ENCODE measurements around the gene RANBP10. TPM values are rescaled to one million over a fixed set of nuclear protein-coding genes. Genes with fewer than 3 reads are reported as not detected.

The RANBP10 gene
- total and polyA plus RNA-seq, 2 donors (not counting 3 experiments of a cell fraction or from before 2014, with no cell fraction given), result 25.6 to 28.8 TPM

DNA sequence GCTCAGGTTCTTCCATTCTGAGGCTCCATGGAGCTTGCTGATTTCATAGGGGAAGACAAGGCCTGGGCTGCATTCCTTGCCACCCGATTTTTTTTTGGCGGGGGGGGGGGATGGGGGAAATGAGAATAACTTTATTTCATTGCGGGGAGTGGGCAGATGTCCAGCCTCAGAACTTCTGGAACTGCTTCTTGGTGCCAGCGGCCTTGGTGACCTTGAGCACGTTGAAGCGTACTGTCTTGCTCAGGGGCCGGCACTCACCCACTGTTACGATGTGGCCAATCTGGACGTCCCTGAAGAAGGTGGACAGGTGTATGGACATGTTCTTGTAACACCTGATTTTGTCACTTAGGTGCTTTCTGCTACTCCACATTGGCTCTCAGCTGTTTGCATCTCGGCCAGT lies 49.4 kb upstream of the RANBP10 start:
- H3K27ac ChIP-seq (ENCODE audit: insufficient read depth, low read depth, low read length), result no peak overlapping the region
- FAIRE-seq, result no peak
- H2AFZ ChIP-seq (ENCODE audit: low read depth, low read length), result no peak overlapping the region
- peaks cover 0 to 6% of the 10 kb centered on the region in 2 experiments for H3K36me3 ChIP-seq (ENCODE audit: control insufficient read depth in 2 of 2, extremely low read depth in 1 of 2, insufficient read depth in 2 of 2, low read length in 2 of 2)
- no peak for DNase-seq (ENCODE audit: low read depth, low spot score)
- POLR2A ChIA-PET, result interaction anchor here (0.5 kb wide), 1 partner anchor 343 kb away, joined by 3 read pairs; no protein-coding TSS in a partner anchor
- TF ChIP-seq, protein P1, sequence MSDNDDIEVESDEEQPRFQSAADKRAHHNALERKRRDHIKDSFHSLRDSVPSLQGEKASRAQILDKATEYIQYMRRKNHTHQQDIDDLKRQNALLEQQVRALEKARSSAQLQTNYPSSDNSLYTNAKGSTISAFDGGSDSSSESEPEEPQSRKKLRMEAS (IDR thresholded peaks at IDR 0.05; ENCODE audit: insufficient read depth, insufficient read length), result no peak
- TF ChIP-seq GATA2 (IDR thresholded peaks at IDR 0.05; ENCODE audit: insufficient read depth, insufficient read length, low read depth, low read length) (no peak), POLR2AphosphoS5 (IDR thresholded peaks at IDR 0.05; ENCODE audit: insufficient read depth, low read depth, low read length) (no peak), JUN (IDR thresholded peaks at IDR 0.05; ENCODE audit: borderline replicate concordance, insufficient read depth, insufficient read length, low read depth) (no peak), FOS (IDR thresholded peaks at IDR 0.05; ENCODE audit: borderline replicate concordance, insufficient read depth, low read length) (no peak), MYC (IDR thresholded peaks at IDR 0.05; ENCODE audit: low read depth, low read length) (no peak), EZH2 (IDR thresholded peaks at IDR 0.05; ENCODE audit: borderline replicate concordance, low read depth, low read length, severe bottlenecking) (no peak), POLR2A (IDR thresholded peaks at IDR 0.05; ENCODE audit: low read depth, low read length) (no peak)
- TF ChIP-seq, protein P2, sequence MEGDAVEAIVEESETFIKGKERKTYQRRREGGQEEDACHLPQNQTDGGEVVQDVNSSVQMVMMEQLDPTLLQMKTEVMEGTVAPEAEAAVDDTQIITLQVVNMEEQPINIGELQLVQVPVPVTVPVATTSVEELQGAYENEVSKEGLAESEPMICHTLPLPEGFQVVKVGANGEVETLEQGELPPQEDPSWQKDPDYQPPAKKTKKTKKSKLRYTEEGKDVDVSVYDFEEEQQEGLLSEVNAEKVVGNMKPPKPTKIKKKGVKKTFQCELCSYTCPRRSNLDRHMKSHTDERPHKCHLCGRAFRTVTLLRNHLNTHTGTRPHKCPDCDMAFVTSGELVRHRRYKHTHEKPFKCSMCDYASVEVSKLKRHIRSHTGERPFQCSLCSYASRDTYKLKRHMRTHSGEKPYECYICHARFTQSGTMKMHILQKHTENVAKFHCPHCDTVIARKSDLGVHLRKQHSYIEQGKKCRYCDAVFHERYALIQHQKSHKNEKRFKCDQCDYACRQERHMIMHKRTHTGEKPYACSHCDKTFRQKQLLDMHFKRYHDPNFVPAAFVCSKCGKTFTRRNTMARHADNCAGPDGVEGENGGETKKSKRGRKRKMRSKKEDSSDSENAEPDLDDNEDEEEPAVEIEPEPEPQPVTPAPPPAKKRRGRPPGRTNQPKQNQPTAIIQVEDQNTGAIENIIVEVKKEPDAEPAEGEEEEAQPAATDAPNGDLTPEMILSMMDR (IDR thresholded peaks at IDR 0.05; ENCODE audit: extremely low read depth in 1 of 2, insufficient read depth in 1 of 2, low read depth in 1 of 2, low read length in 2 of 2), result no peak
- H3K9me1 ChIP-seq (replicated peaks; ENCODE audit: control insufficient read depth, extremely low read depth, insufficient read depth, low read length), result no peaks in the 10 kb centered on the region
- intact Hi-C loops (cut with micrococcal nuclease), result no loop called here
- dilution Hi-C loops (cut with MboI; ENCODE audit: extremely low pct_ligation_motif_present, low sequenced_read_pairs), result no loop called here
- no peaks in the 10 kb centered on the region for H3K27me3 ChIP-seq (ENCODE audit: control insufficient read depth in 2 of 2, insufficient read depth in 2 of 2, low read length in 2 of 2)
- no peak overlapping the region for H3K4me3 ChIP-seq (replicated peaks in 1 of 3; ENCODE audit: insufficient read depth in 1 of 3, low read depth in 1 of 3, low read length in 3 of 3)
- no TSS peak for BruUV-seq (replicated peaks)
- no peaks in the 10 kb centered on the region for H4K20me1 ChIP-seq (replicated peaks; ENCODE audit: control insufficient read depth, extremely low read depth, insufficient read depth, low read length)
- H3K79me2 ChIP-seq (ENCODE audit: control insufficient read depth, insufficient read depth, low read length), result peaks cover 92% of the 10 kb centered on the region
- CTCF ChIA-PET, result interaction anchor here (0.6 to 3.3 kb wide), 7 partner anchors 12 to 185 kb away, joined by 3 to 12 read pairs (median 3); no protein-coding TSS in a partner anchor
- no peak overlapping the region for H3K9ac ChIP-seq (replicated peaks; ENCODE audit: extremely low read depth, insufficient read depth, low read length)
- peaks cover 9% of the 10 kb centered on the region for H3K4me1 ChIP-seq (ENCODE audit: control insufficient read depth, extremely low read depth, insufficient read depth, low read length)
- H3K9me3 ChIP-seq (replicated peaks; ENCODE audit: control insufficient read depth, insufficient read depth, low read length), result no peaks in the 10 kb centered on the region
- no peak overlapping the region for H3K4me2 ChIP-seq (ENCODE audit: insufficient read depth, low read length)

All from endothelial cell of umbilical vein (primary cell).